K562 (cell line): Measurements from ENCODE around the gene FRAT1. TPM values are rescaled to one million over a fixed set of nuclear protein-coding genes. Genes with fewer than 3 reads are reported as not detected.

Source experiments
- AFF1 ChIP-seq, 2 experiments: fragments of 450-650 bp; IDR thresholded peaks; 2 replicates each; pipeline ENCODE4 v1.6.1; 2018; ENCODE audit warnings: mild to moderate bottlenecking in 2 of 2, low read depth in 1 of 2; ENCODE audit not compliant: partially characterized antibody in 2 of 2
- ATF7 ChIP-seq: fragments of 450-650 bp; IDR thresholded peaks from 2 replicates; pipeline ENCODE4 v1.7.1; 2014; ENCODE audit warnings: mild to moderate bottlenecking, moderate library complexity
- BRCA1 ChIP-seq, 2 experiments: fragments of 450-650 bp in 1 of 2; sonication (generic) in 1 of 2; formaldehyde crosslinking in 1 of 2; IDR thresholded peaks; 2 replicates each; pipeline versions ENCODE4 v1.5.0 to v1.6.1; 2017 to 2020; ENCODE audit warnings: mild to moderate bottlenecking in 1 of 2, missing genetic modification reagents in 1 of 2
- DACH1 ChIP-seq: fragments of 450-650 bp; IDR thresholded peaks from 2 replicates; pipeline ENCODE4 v1.6.1; 2018; ENCODE audit not compliant: partially characterized antibody
- EP300 ChIP-seq: IDR thresholded peaks from 2 replicates; pipeline ENCODE4 v1.6.1; 2012; ENCODE audit warnings: low read length, improper control_type of control experiment
- EP400 ChIP-seq: fragments of 450-650 bp; IDR thresholded peaks from 2 replicates; pipeline ENCODE4 v1.6.1; 2017; ENCODE audit warnings: antibody characterized with exemption, mild to moderate bottlenecking, moderate library complexity
- HNRNPL ChIP-seq: fragments of 200-400 bp; formaldehyde crosslinking; IDR thresholded peaks from 2 replicates; pipeline ENCODE4 v1.6.1; 2017; ENCODE audit warnings: low read depth, mild to moderate bottlenecking, low read length
- KAT2B ChIP-seq: IDR thresholded peaks from one replicate; pipeline ENCODE4 v1.6.1; 2012; ENCODE audit warnings: low read depth, mild to moderate bottlenecking, control low read depth, inconsistent platforms, low read length, moderate library complexity
- KLF13 ChIP-seq: fragments of 450-650 bp; IDR thresholded peaks from 2 replicates; pipeline ENCODE4 v1.6.1; 2016; ENCODE audit warnings: missing genetic modification characterization, low read depth, mild to moderate bottlenecking, missing compliant biosample characterization, moderate library complexity, borderline replicate concordance
- RAD21 ChIP-seq, 2 experiments: fragments of 250-450 bp in 1 of 2; fragments of 450-650 bp in 1 of 2; sonication (Bioruptor Pico) in 1 of 2; formaldehyde crosslinking in 1 of 2; IDR thresholded peaks in 1 of 2; conservative IDR thresholded peaks in 1 of 2; 2 replicates each; pipeline versions ENCODE4 v1.4.0 to v1.8.0; 2020 to 2022; ENCODE audit warnings: mild to moderate bottlenecking in 2 of 2, moderate library complexity in 1 of 2
- RB1 ChIP-seq: fragments of 450-650 bp; IDR thresholded peaks from 2 replicates; pipeline ENCODE4 v1.6.1; 2017; ENCODE audit warnings: low read depth, mild to moderate bottlenecking
- RBM39 ChIP-seq: fragments of 200-400 bp; formaldehyde crosslinking; optimal IDR thresholded peaks from 2 replicates; pipeline ENCODE3; 2018; ENCODE audit warnings: low read depth, low read length
- SMAD1 ChIP-seq: fragments of 150-350 bp; IDR thresholded peaks from 2 replicates; pipeline ENCODE4 v1.6.1; 2014; ENCODE audit warnings: low read length, low read depth; ENCODE audit not compliant: partially characterized antibody
- SNAPC5 ChIP-seq: fragments of 250-450 bp; sonication (Bioruptor Pico); IDR thresholded peaks from 2 replicates; pipeline ENCODE4 v1.8.0; 2021; ENCODE audit warnings: moderate library complexity, mild to moderate bottlenecking, inconsistent platforms
- SRSF1 ChIP-seq: fragments of 200-400 bp; formaldehyde crosslinking; IDR thresholded peaks from 2 replicates; pipeline ENCODE4 v1.6.1; 2017; ENCODE audit warnings: mild to moderate bottlenecking, low read depth, low read length, moderate library complexity
- TSC22D4 ChIP-seq: fragments of 450-650 bp; IDR thresholded peaks from 2 replicates; pipeline ENCODE4 v1.6.1; 2016; ENCODE audit warnings: missing genetic modification characterization, missing biosample characterization, control low read depth
- ZEB2 ChIP-seq: fragments of 450-650 bp; IDR thresholded peaks from 2 replicates; pipeline ENCODE4 v1.6.1; 2016
- ZNF324 ChIP-seq: fragments of 250-450 bp; sonication (Bioruptor Pico); IDR thresholded peaks from 2 replicates; pipeline ENCODE4 v1.4.0; 2020; ENCODE audit warnings: mild to moderate bottlenecking
- ZNF436 ChIP-seq: fragments of 250-450, 450-650 bp; sonication (Bioruptor Pico); formaldehyde crosslinking; IDR thresholded peaks from 2 replicates; pipeline ENCODE4 v1.7.0; 2020; ENCODE audit warnings: mild to moderate bottlenecking
- ZNF655 ChIP-seq: fragments of 250-450 bp; sonication (Bioruptor Pico); IDR thresholded peaks from 2 replicates; pipeline ENCODE4 v1.5.0; 2021
- ZNF696 ChIP-seq: fragments of 250-450 bp; sonication (Bioruptor Pico); conservative IDR thresholded peaks from 2 replicates; pipeline ENCODE4 v1.4.0; 2020; ENCODE audit warnings: mild to moderate bottlenecking, moderate library complexity
- ZNF75A ChIP-seq: fragments of 450-650 bp; formaldehyde crosslinking; IDR thresholded peaks from 2 replicates; pipeline ENCODE4 v1.4.0; 2020; ENCODE audit warnings: mild to moderate bottlenecking
- polyA plus RNA-seq, 8 experiments: library from polyadenylated mRNA; depleted of rRNA in 4 of 8; stranded (reverse) in 5 of 8; unstranded in 3 of 8; fragments of >200 nt; fragmentation: Nextera tagmentation in 2 of 8; fragmentation: Illumina TruSeq in 1 of 8; extraction: Ambion mirVana in 2 of 8; extraction: Trizol in 1 of 8; gene quantifications; 2 replicates each; pipeline versions ENCODE4 v1.2.1 to v1.2.3, GENCODE V29; 2011 to 2014; ENCODE audit warnings: inconsistent platforms in 1 of 8, missing spikeins in 1 of 8
- total RNA-seq, 7 experiments: library from RNA; depleted of rRNA in 6 of 7; stranded (reverse); fragments of >200 nt in 6 of 7; fragmentation: Illumina TruSeq in 2 of 7; extraction: Trizol in 2 of 7; gene quantifications; 2 replicates each; pipeline versions ENCODE4 v1.2.1 to v1.2.3, GENCODE V29; 2011 to 2021; ENCODE audit warnings: low replicate concordance in 1 of 7
- TF ChIP-seq, protein P1 (sequence below): fragments of 250-450 bp; sonication (Bioruptor Pico); IDR thresholded peaks from 2 replicates; pipeline ENCODE4 v1.8.0; 2021; ENCODE audit warnings: mild to moderate bottlenecking, moderate library complexity

The FRAT1 gene
- total and polyA plus RNA-seq, 9 of the 15 experiments (the other 6 are each of a cell fraction or from before 2014, with no cell fraction given) = 0.11 to 4.6 (median 1.4) TPM

GRCh38 chr10:97297556-97298222 lies 21.4 kb upstream of the FRAT1 start (continued):
- no peak for TF ChIP-seq ZNF696
- TF ChIP-seq TSC22D4 (tag) = no peak
- TF ChIP-seq HNRNPL = no peak
- no peak; the same call in 1 of the 2 replicates for TF ChIP-seq EP400
- no peak for TF ChIP-seq ZNF324 (CRISPR knock-in tag)
- no peak for TF ChIP-seq KAT2B
- no peak for TF ChIP-seq RAD21 (CRISPR knock-in tag; conservative IDR thresholded peaks at IDR 0.05 in 1 of 2, IDR thresholded peaks at IDR 0.05 in 1 of 2)
- TF ChIP-seq AFF1 (IDR thresholded peaks at IDR 0.05; ENCODE audit: low read depth in 1 of 2, partially characterized antibody in 2 of 2) = no peak
- peak; percentile 81 for TF ChIP-seq ZEB2
- TF ChIP-seq EP300 = peak; percentile 75
- peak; percentile 66 for TF ChIP-seq ATF7
- TF ChIP-seq SMAD1 = no peak
- no peak for TF ChIP-seq SRSF1
- TF ChIP-seq RBM39 = no peak
- TF ChIP-seq BRCA1 (IDR thresholded peaks at IDR 0.05) = no peak
- TF ChIP-seq BRCA1 (CRISPR knock-in tag; IDR thresholded peaks at IDR 0.05) = no peak
- no peak for TF ChIP-seq RB1
- no peak for TF ChIP-seq ZNF436 (CRISPR knock-in tag)
- TF ChIP-seq, protein P1, sequence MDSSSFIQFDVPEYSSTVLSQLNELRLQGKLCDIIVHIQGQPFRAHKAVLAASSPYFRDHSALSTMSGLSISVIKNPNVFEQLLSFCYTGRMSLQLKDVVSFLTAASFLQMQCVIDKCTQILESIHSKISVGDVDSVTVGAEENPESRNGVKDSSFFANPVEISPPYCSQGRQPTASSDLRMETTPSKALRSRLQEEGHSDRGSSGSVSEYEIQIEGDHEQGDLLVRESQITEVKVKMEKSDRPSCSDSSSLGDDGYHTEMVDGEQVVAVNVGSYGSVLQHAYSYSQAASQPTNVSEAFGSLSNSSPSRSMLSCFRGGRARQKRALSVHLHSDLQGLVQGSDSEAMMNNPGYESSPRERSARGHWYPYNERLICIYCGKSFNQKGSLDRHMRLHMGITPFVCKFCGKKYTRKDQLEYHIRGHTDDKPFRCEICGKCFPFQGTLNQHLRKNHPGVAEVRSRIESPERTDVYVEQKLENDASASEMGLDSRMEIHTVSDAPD (CRISPR knock-in tag) = no peak
- TF ChIP-seq ZNF655 (CRISPR knock-in tag) = no peak
- no peak for TF ChIP-seq SNAPC5
- TF ChIP-seq DACH1 = no peak
- no peak for TF ChIP-seq ZNF75A (CRISPR knock-in tag)
- no peak for TF ChIP-seq KLF13 (tag)
